SK-N-SH (cell line): ENCODE results near the gene MDM4.

ENCODE experiments used
- EZH2phosphoT487 ChIP-seq: fragments of 200-600 bp; sonication (generic); IDR thresholded peaks from 2 replicates; pipeline ENCODE4 v1.6.1; 2017; ENCODE audit warnings: low read depth, mixed run types, mild to moderate bottlenecking, antibody characterized with exemption, moderate library complexity, borderline replicate concordance
- FOXJ3 ChIP-seq: sonication (generic); formaldehyde crosslinking; IDR thresholded peaks from 2 replicates; pipeline ENCODE4 v1.5.1; 2020; ENCODE audit warnings: mild to moderate bottlenecking, missing genetic modification reagents
- JUND ChIP-seq: IDR thresholded peaks from 2 replicates; pipeline ENCODE4 v1.4.0; 2012
- POLR2AphosphoS5 ChIP-seq: IDR thresholded peaks from 2 replicates; pipeline ENCODE4 v1.6.1; 2012; ENCODE audit warnings: low read depth, low read length
- RFX5 ChIP-seq: IDR thresholded peaks from 2 replicates; pipeline ENCODE4 v1.6.1; 2012; ENCODE audit warnings: mild to moderate bottlenecking, improper control_type of control experiment, low read length
- TCF12 ChIP-seq: IDR thresholded peaks from 2 replicates; pipeline ENCODE4 v1.4.0; 2012
- USF2 ChIP-seq: fragments of 150-350 bp; IDR thresholded peaks from 2 replicates; pipeline ENCODE4 v1.6.1; 2017; ENCODE audit warnings: antibody characterized with exemption, low read length, low read depth, borderline replicate concordance
- TF ChIP-seq, protein P1 (sequence below): fragments of 200-600 bp; sonication (generic); IDR thresholded peaks from 2 replicates; pipeline ENCODE4 v1.6.1; 2017; ENCODE audit warnings: antibody characterized with exemption, mild to moderate bottlenecking, moderate library complexity
- TF ChIP-seq, protein P2 (sequence below): IDR thresholded peaks from 2 replicates; pipeline ENCODE4 v1.6.1; 2012; ENCODE audit warnings: mild to moderate bottlenecking, low read depth, low read length, moderate library complexity

GRCh38 chr1:204511366-204511765 is 4.8 kb upstream of the MDM4 start:
- no peak for TF ChIP-seq RFX5
- TF ChIP-seq, protein P1, sequence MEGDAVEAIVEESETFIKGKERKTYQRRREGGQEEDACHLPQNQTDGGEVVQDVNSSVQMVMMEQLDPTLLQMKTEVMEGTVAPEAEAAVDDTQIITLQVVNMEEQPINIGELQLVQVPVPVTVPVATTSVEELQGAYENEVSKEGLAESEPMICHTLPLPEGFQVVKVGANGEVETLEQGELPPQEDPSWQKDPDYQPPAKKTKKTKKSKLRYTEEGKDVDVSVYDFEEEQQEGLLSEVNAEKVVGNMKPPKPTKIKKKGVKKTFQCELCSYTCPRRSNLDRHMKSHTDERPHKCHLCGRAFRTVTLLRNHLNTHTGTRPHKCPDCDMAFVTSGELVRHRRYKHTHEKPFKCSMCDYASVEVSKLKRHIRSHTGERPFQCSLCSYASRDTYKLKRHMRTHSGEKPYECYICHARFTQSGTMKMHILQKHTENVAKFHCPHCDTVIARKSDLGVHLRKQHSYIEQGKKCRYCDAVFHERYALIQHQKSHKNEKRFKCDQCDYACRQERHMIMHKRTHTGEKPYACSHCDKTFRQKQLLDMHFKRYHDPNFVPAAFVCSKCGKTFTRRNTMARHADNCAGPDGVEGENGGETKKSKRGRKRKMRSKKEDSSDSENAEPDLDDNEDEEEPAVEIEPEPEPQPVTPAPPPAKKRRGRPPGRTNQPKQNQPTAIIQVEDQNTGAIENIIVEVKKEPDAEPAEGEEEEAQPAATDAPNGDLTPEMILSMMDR: no peak
- no peak for TF ChIP-seq JUND
- TF ChIP-seq TCF12: no peak
- TF ChIP-seq FOXJ3 (CRISPR knock-in tag): no peak
- TF ChIP-seq POLR2AphosphoS5: no peak
- TF ChIP-seq EZH2phosphoT487: no peak
- TF ChIP-seq USF2: no peak
- TF ChIP-seq, protein P2, sequence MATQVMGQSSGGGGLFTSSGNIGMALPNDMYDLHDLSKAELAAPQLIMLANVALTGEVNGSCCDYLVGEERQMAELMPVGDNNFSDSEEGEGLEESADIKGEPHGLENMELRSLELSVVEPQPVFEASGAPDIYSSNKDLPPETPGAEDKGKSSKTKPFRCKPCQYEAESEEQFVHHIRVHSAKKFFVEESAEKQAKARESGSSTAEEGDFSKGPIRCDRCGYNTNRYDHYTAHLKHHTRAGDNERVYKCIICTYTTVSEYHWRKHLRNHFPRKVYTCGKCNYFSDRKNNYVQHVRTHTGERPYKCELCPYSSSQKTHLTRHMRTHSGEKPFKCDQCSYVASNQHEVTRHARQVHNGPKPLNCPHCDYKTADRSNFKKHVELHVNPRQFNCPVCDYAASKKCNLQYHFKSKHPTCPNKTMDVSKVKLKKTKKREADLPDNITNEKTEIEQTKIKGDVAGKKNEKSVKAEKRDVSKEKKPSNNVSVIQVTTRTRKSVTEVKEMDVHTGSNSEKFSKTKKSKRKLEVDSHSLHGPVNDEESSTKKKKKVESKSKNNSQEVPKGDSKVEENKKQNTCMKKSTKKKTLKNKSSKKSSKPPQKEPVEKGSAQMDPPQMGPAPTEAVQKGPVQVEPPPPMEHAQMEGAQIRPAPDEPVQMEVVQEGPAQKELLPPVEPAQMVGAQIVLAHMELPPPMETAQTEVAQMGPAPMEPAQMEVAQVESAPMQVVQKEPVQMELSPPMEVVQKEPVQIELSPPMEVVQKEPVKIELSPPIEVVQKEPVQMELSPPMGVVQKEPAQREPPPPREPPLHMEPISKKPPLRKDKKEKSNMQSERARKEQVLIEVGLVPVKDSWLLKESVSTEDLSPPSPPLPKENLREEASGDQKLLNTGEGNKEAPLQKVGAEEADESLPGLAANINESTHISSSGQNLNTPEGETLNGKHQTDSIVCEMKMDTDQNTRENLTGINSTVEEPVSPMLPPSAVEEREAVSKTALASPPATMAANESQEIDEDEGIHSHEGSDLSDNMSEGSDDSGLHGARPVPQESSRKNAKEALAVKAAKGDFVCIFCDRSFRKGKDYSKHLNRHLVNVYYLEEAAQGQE: no peak
